GM12878 (cell line): ENCODE measurements around the gene RASA1. TPM values are rescaled to one million over a fixed set of nuclear protein-coding genes. Genes with fewer than 3 reads are reported as not detected.

Experiments
- CEBPB ChIP-seq, 2 experiments: fragments of 150-350 bp in 1 of 2; IDR thresholded peaks; 2 replicates each; pipeline ENCODE4 v1.6.1; 2012 to 2014; ENCODE audit warnings: low read depth in 2 of 2, low read length in 2 of 2, borderline replicate concordance in 1 of 2, inconsistent platforms in 1 of 2
- CHD2 ChIP-seq: IDR thresholded peaks from 2 replicates; pipeline ENCODE4 v1.6.1; 2011; ENCODE audit warnings: low read depth, low read length, improper control_type of control experiment, borderline replicate concordance
- IRF4 ChIP-seq: IDR thresholded peaks from 2 replicates; pipeline ENCODE4 v1.6.1; 2011; ENCODE audit warnings: low read depth, low read length
- NRF1 ChIP-seq: conservative IDR thresholded peaks from 2 replicates; pipeline ENCODE4 v1.6.1; 2011; ENCODE audit warnings: mild to moderate bottlenecking, low read depth, low read length, improper control_type of control experiment
- POLR2A ChIP-seq: IDR thresholded peaks from 2 replicates; pipeline ENCODE4 v1.6.1; 2011; ENCODE audit warnings: low read depth, mild to moderate bottlenecking, low read length
- RBBP5 ChIP-seq: fragments of 200-600 bp; sonication (generic); conservative IDR thresholded peaks from 2 replicates; pipeline ENCODE4 v1.6.1; 2016
- STAT3 ChIP-seq: IDR thresholded peaks from 2 replicates; pipeline ENCODE4 v1.6.1; 2011; ENCODE audit warnings: low read depth, low read length, improper control_type of control experiment
- TBL1XR1 ChIP-seq: IDR thresholded peaks from 2 replicates; pipeline ENCODE4 v1.6.1; 2012; ENCODE audit warnings: low read depth, low read length, improper control_type of control experiment
- polyA plus RNA-seq, 11 experiments: library from polyadenylated mRNA; depleted of rRNA in 4 of 11; unstranded in 6 of 11; stranded (reverse) in 5 of 11; fragments of >200 nt; fragmentation: Nextera tagmentation in 4 of 11; fragmentation: Illumina TruSeq in 1 of 11; extraction: Ambion mirVana in 4 of 11; extraction: Trizol in 1 of 11; gene quantifications; 1 replicate in 1 of 11; 2 replicates in 10 of 11; pipeline versions ENCODE4 v1.2.1 to v1.2.3, GENCODE V29; 2011 to 2016; ENCODE audit warnings: inconsistent platforms in 2 of 11, missing spikeins in 2 of 11, low read depth in 1 of 11
- total RNA-seq, 4 experiments: library from RNA; depleted of rRNA in 3 of 4; stranded (reverse); fragments of >200 nt in 3 of 4; fragmentation: Illumina TruSeq in 1 of 4; extraction: Trizol in 1 of 4; gene quantifications; 2 replicates each; pipeline versions ENCODE4 v1.2.1 to v1.2.3, GENCODE V29; 2013 to 2021
- TF ChIP-seq, protein P1 (sequence below), 3 experiments: IDR thresholded peaks in 2 of 3; conservative IDR thresholded peaks in 1 of 3; 2 replicates each; pipeline ENCODE4 v1.5.1; 2011; ENCODE audit warnings: low read depth in 3 of 3, low read length in 3 of 3, mild to moderate bottlenecking in 3 of 3, control low read depth in 2 of 3, moderate library complexity in 2 of 3, inconsistent platforms in 1 of 3, mixed read lengths in 1 of 3; ENCODE audit not compliant: control insufficient read depth in 2 of 3, insufficient read depth in 1 of 3; ENCODE audit errors: extremely low read depth in 1 of 3
- TF ChIP-seq, protein P2 (sequence below): fragments of 150-350 bp; IDR thresholded peaks from 2 replicates; pipeline ENCODE4 v1.6.1; 2016; ENCODE audit warnings: low read depth, low read length
- TF ChIP-seq, protein P3 (sequence below): IDR thresholded peaks from 2 replicates; pipeline ENCODE4 v1.6.1; 2012; ENCODE audit warnings: low read length, inconsistent platforms

Gene RASA1
- total and polyA plus RNA-seq, 10 of the 15 experiments (the other 5 are each of a cell fraction or from before 2014, with no cell fraction given) = 7.8 to 72.3 (median 21.8) TPM

DNA sequence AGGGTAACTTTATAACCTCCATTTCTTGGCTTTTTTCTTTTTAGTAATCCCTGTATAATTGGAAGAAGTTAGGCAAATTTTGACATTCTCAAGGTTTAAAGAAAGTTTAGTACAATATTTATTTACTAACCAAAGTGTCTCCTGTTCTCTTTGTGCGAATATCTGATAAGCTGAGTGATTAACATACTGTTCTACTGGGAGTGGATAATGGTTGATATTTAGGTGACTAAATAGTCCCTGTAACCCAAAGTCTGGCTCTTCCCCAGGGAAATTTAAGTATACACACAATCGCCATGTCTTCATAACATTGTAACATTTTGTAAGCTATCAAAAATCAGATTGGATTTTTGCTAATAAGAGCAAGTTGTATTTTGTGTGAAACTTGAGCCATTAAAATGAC lies 105.0 kb downstream of the RASA1 start (continued):
- TF ChIP-seq, protein P1, sequence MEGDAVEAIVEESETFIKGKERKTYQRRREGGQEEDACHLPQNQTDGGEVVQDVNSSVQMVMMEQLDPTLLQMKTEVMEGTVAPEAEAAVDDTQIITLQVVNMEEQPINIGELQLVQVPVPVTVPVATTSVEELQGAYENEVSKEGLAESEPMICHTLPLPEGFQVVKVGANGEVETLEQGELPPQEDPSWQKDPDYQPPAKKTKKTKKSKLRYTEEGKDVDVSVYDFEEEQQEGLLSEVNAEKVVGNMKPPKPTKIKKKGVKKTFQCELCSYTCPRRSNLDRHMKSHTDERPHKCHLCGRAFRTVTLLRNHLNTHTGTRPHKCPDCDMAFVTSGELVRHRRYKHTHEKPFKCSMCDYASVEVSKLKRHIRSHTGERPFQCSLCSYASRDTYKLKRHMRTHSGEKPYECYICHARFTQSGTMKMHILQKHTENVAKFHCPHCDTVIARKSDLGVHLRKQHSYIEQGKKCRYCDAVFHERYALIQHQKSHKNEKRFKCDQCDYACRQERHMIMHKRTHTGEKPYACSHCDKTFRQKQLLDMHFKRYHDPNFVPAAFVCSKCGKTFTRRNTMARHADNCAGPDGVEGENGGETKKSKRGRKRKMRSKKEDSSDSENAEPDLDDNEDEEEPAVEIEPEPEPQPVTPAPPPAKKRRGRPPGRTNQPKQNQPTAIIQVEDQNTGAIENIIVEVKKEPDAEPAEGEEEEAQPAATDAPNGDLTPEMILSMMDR (IDR thresholded peaks at IDR 0.05 in 2 of 3, conservative IDR thresholded peaks at IDR 0.05 in 1 of 3; ENCODE audit: control insufficient read depth in 2 of 3, extremely low read depth in 1 of 3, insufficient read depth in 1 of 3, low read depth in 3 of 3, low read length in 3 of 3) = no peak
- no peak for TF ChIP-seq TBL1XR1
- TF ChIP-seq STAT3 = no peak
- no peak for TF ChIP-seq CEBPB (IDR thresholded peaks at IDR 0.05; ENCODE audit: borderline replicate concordance in 1 of 2, low read depth in 2 of 2, low read length in 2 of 2)
- no peak for TF ChIP-seq POLR2A
- TF ChIP-seq, protein P2, sequence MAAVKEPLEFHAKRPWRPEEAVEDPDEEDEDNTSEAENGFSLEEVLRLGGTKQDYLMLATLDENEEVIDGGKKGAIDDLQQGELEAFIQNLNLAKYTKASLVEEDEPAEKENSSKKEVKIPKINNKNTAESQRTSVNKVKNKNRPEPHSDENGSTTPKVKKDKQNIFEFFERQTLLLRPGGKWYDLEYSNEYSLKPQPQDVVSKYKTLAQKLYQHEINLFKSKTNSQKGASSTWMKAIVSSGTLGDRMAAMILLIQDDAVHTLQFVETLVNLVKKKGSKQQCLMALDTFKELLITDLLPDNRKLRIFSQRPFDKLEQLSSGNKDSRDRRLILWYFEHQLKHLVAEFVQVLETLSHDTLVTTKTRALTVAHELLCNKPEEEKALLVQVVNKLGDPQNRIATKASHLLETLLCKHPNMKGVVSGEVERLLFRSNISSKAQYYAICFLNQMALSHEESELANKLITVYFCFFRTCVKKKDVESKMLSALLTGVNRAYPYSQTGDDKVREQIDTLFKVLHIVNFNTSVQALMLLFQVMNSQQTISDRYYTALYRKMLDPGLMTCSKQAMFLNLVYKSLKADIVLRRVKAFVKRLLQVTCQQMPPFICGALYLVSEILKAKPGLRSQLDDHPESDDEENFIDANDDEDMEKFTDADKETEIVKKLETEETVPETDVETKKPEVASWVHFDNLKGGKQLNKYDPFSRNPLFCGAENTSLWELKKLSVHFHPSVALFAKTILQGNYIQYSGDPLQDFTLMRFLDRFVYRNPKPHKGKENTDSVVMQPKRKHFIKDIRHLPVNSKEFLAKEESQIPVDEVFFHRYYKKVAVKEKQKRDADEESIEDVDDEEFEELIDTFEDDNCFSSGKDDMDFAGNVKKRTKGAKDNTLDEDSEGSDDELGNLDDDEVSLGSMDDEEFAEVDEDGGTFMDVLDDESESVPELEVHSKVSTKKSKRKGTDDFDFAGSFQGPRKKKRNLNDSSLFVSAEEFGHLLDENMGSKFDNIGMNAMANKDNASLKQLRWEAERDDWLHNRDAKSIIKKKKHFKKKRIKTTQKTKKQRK = no peak
- no peak for TF ChIP-seq NRF1
- TF ChIP-seq CHD2 = no peak
- TF ChIP-seq, protein P3, sequence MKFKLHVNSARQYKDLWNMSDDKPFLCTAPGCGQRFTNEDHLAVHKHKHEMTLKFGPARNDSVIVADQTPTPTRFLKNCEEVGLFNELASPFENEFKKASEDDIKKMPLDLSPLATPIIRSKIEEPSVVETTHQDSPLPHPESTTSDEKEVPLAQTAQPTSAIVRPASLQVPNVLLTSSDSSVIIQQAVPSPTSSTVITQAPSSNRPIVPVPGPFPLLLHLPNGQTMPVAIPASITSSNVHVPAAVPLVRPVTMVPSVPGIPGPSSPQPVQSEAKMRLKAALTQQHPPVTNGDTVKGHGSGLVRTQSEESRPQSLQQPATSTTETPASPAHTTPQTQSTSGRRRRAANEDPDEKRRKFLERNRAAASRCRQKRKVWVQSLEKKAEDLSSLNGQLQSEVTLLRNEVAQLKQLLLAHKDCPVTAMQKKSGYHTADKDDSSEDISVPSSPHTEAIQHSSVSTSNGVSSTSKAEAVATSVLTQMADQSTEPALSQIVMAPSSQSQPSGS = no peak
- TF ChIP-seq IRF4 = no peak
- TF ChIP-seq RBBP5 = no peak
